ENCODE measurements around the gene PLEKHA4. TPM values are rescaled to one million over a fixed set of nuclear protein-coding genes. Genes with fewer than 3 reads are reported as not detected.

Gene PLEKHA4
- total RNA-seq, 1 donor from 2014 or later, result 21.2 TPM

DNA sequence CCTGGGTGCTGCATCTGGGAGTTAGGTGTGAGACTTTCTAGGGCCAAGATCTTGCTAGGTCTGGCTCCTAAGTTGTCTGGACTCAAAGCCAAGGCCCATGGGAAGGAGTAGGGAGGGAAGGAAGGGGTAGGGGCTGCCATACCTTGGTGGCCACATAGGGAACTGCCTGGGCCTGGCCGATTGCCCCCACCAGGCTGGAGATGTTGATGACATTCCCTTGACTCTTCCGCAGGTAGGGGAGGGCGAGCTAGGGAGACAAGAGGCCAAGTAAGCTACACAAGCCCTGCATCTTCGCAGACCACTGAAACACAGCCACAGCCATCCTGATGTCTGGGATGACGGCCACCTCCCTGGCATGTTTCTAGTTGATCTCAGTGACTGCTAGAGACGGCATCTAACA, 53.5 kb downstream of the PLEKHA4 start:
- intact Hi-C loops (cut with DNase I), result no loop called here
- TF ChIP-seq, protein P1, sequence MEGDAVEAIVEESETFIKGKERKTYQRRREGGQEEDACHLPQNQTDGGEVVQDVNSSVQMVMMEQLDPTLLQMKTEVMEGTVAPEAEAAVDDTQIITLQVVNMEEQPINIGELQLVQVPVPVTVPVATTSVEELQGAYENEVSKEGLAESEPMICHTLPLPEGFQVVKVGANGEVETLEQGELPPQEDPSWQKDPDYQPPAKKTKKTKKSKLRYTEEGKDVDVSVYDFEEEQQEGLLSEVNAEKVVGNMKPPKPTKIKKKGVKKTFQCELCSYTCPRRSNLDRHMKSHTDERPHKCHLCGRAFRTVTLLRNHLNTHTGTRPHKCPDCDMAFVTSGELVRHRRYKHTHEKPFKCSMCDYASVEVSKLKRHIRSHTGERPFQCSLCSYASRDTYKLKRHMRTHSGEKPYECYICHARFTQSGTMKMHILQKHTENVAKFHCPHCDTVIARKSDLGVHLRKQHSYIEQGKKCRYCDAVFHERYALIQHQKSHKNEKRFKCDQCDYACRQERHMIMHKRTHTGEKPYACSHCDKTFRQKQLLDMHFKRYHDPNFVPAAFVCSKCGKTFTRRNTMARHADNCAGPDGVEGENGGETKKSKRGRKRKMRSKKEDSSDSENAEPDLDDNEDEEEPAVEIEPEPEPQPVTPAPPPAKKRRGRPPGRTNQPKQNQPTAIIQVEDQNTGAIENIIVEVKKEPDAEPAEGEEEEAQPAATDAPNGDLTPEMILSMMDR (IDR thresholded peaks at IDR 0.05), result no peak
- DNase-seq (no peak), ATAC-seq (no peak)
- H3K36me3 ChIP-seq, result no peaks in the 10 kb centered on the region
- peak overlapping the region; percentile 24 for H3K27ac ChIP-seq
- no peak overlapping the region for H3K4me3 ChIP-seq
- H3K27me3 ChIP-seq (ENCODE audit: low read depth), result no peaks in the 10 kb centered on the region
- H3K9me3 ChIP-seq, result no peaks in the 10 kb centered on the region
- peaks cover 36% of the 10 kb centered on the region for H3K4me1 ChIP-seq

DNA sequence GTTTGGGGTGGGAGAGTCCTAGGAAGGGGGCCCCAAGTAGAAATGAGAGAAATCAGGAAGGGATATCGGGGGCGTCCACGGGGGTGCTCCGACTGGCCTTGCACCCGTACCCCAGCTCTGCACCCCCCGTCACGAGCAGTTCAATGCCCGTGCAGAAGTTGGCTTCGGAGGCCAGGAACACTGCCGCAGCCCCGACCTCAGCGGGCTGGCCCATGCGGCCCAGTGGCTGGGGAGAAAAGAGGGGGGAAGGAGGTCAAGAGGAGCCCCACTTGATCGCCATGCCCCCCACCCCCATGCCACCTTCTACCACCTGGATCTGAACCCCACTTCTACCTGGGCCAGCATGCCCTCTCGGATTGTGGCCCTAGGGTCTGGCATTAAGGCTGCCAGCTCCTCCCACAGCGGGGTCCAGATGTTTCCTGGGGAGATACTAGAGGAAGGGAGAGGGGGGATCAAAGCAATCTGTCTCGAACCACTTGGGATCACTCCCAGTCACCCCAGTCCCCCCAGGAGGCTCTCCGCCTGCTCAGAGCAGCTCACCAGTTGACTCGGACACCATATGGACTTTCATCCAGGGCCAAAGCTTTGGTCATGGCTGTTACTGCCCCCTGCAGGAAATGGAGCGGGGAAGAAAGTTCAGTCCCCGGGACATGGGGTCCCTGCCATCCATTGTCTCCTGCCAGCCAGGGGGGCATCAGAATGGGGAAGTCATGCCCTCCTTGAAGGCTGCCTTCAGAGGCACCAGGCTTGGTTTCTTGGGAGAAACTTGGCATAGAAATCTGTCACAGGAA, 55.1 kb downstream of the PLEKHA4 start:
- H3K4me3 ChIP-seq, result no peak overlapping the region
- H3K27ac ChIP-seq, result peak overlapping the region; percentile 88
- no peak for DNase-seq
- H3K27me3 ChIP-seq (ENCODE audit: low read depth), result no peaks in the 10 kb centered on the region
- no peaks in the 10 kb centered on the region for H3K36me3 ChIP-seq
- no peak for ATAC-seq
- no peaks in the 10 kb centered on the region for H3K9me3 ChIP-seq
- TF ChIP-seq, protein P1 (IDR thresholded peaks at IDR 0.05), result no peak
- intact Hi-C loops (cut with DNase I), result no loop called here
- H3K4me1 ChIP-seq, result peaks cover 27% of the 10 kb centered on the region

DNA sequence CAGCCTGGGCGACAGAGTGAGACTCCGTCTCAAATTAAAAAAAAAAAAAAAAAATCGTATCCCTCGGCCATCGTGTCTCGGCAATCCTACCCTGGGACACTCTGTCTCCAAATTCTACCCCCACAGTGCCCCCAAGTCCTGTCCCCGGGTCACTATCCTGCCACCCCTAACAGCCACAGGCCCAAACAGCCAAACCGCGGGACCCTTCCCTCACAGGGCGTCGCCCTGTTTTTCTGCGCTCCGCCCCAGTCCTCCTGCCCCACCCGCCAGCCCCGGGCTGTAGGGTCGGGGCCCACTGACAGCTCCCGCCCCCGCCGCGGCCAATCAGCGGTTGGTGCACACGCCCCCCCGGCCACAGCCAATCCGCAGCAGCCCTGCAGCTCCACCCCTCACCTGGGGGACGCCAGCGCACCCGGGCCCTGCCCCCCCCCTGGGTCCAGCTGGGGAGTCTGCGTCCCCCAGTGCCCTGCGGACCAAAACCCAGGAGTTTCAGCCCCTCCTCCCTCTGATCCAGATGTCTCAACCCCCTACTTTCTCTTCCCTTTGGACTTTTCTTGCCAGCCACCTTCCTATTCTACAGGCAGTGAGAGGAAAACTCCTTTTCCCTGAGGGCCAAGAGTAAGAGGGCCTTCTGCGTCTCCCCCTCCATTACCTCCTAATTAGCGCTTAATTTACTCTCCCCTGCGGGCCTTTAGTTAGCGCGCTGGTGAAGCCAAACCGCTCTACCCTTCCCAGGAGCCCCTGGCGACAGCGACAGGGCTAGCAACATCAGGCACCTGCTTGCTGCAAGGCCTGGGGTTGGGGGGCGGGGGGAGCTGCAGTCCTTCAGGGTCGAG, 56.1 kb downstream of the PLEKHA4 start:
- peak; percentile 89 to 94 for ATAC-seq
- Histone ChIP-seq H3K9me3 (no peaks in the 10 kb centered on the region), H3K27ac (peak overlapping the region; percentile 88), H3K27me3 (ENCODE audit: low read depth) (no peaks in the 10 kb centered on the region), H3K4me1 (peaks cover 27% of the 10 kb centered on the region), H3K36me3 (no peaks in the 10 kb centered on the region), H3K4me3 (peak overlapping the region; percentile 75)
- peak; percentile 93 for DNase-seq
- intact Hi-C loops (cut with DNase I), result no loop called here
- TF ChIP-seq, protein P1 (IDR thresholded peaks at IDR 0.05), result no peak

DNA sequence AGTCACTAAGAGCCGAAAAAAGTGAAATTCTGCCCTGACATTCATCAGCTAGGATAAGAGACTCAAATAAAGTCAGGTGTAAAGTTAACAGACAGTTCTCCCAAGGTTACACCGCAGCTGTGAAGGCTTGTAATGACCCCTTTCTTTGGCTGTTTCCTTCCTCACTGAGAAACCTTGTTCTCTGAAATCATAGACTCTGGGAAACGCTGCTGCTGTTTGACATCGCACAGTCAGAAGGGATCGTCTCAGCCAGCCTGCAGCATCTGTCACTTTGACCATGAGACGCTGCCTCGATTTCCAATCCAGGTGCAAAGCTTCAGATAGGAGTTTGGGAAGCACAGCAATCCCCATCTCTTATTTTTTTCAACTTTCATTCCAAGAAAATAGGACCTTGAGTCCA, 58.3 kb downstream of the PLEKHA4 start:
- H3K27me3 ChIP-seq (ENCODE audit: low read depth), result no peaks in the 10 kb centered on the region
- ATAC-seq, result no peak
- H3K9me3 ChIP-seq, result no peaks in the 10 kb centered on the region
- intact Hi-C loops (cut with DNase I), result no loop called here
- H3K36me3 ChIP-seq, result peaks cover 7% of the 10 kb centered on the region
- TF ChIP-seq, protein P1 (IDR thresholded peaks at IDR 0.05), result no peak
- peaks cover 27% of the 10 kb centered on the region for H3K4me1 ChIP-seq
- DNase-seq, result no peak
- peak overlapping the region; percentile 88 for H3K27ac ChIP-seq
- H3K4me3 ChIP-seq, result peak overlapping the region; percentile 75

DNA sequence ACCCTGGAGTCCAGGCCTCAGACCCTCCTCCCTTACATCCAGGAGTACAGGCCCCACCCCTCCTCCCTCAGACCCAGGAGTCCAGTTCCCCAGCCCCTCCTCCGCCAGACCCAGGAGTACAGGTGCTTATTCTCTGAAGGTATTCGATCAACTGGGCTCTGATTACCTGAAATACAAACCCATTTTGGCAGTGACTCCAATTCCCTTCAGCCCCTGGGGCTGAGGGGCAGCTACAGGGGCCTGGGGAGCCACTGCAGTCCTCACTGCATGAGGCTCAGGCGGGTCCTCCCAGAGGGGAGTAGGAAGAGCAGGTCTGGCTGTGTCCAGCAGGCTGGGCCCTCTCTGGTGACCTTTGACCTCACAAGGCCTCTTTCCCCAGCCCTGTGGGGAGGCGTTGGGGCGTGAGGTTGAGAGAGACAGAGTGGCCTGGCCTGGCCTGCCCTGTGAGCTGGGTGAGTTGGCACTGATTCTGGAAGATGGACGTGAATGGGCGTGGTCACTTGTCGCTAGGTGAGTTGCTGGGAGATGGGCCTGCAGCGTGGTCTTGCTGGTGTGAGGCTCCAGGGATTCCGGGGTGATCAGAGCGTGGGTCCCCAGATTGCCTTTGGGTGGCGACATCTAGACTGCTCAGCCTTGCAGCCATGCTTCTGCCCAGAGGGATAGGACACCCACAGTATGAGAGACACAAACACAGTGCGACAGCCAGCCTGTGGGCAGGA, 60.7 kb downstream of the PLEKHA4 start:
- intact Hi-C loops (cut with DNase I), result no loop called here
- ATAC-seq (no peak), DNase-seq (no peak)
- Histone ChIP-seq H3K4me1 (peaks cover 22% of the 10 kb centered on the region), H3K36me3 (peaks cover 12% of the 10 kb centered on the region), H3K9me3 (no peaks in the 10 kb centered on the region), H3K27me3 (ENCODE audit: low read depth) (no peaks in the 10 kb centered on the region), H3K27ac (no peak overlapping the region), H3K4me3 (no peak overlapping the region)
- TF ChIP-seq, protein P1 (IDR thresholded peaks at IDR 0.05), result no peak
